ENCODE results near the gene GRM4. TPM values are rescaled to one million over a fixed set of nuclear protein-coding genes. Genes with fewer than 3 reads are reported as not detected.

The GRM4 gene
- total and polyA plus RNA-seq, 10 donors = 0.02 to 0.26 (median 0.09) TPM; not detected in 3

GRCh38 chr6:34095741-34096140, 50.1 kb downstream of the GRM4 start:
- no peak overlapping the region for H3K4me3 ChIP-seq
- intact Hi-C loops (cut with DNase I; ENCODE audit: low total_unique reads) = no loop called here
- TF ChIP-seq POLR2AphosphoS5 (IDR thresholded peaks at IDR 0.05) (no peak), CTCF (IDR thresholded peaks at IDR 0.05 in 8 of 11, conservative IDR thresholded peaks at IDR 0.05 in 3 of 11) (no peak), POLR2A (IDR thresholded peaks at IDR 0.05) (no peak)
- H3K36me3 ChIP-seq = no peaks in the 10 kb centered on the region
- 51 to 67% (median 62%) methylated on average over 7 to 10 of the region's 10 CpGs for WGBS, 5 donors
- H3K27me3 ChIP-seq (replicated peaks in 1 of 7) = peaks cover 0 to 59% (median 20%) of the 10 kb centered on the region in 7 donors
- H3K4me1 ChIP-seq = no peaks in the 10 kb centered on the region
- H3K27ac ChIP-seq = no peak overlapping the region
- H3K9me3 ChIP-seq = peaks cover 0 to 3% (median 0%) of the 10 kb centered on the region in 8 donors
- DNase-seq = no peak

- H3K36me3 ChIP-seq = no peaks in the 10 kb centered on the region
- TF ChIP-seq POLR2A (IDR thresholded peaks at IDR 0.05) (no peak), POLR2AphosphoS5 (IDR thresholded peaks at IDR 0.05) (no peak)
- intact Hi-C loops (cut with DNase I; ENCODE audit: low total_unique reads) = no loop called here
- H3K9me3 ChIP-seq = peaks cover 0 to 3% (median 0%) of the 10 kb centered on the region in 8 donors
- no peaks in the 10 kb centered on the region for H3K4me1 ChIP-seq
- H3K4me3 ChIP-seq = no peak overlapping the region
- no peak for DNase-seq
- 62 to 85% (median 67%) methylated on average over 7 of the region's 7 CpGs for WGBS, 5 donors
- H3K27ac ChIP-seq = no peak overlapping the region
- peaks cover 0 to 59% (median 20%) of the 10 kb centered on the region in 7 donors for H3K27me3 ChIP-seq (replicated peaks in 1 of 7)
Measured at GRCh38 chr6:34095136-34095505, 50.8 kb downstream of the GRM4 start.

GRCh38 chr6:34094474-34095135, 51.3 kb downstream of the GRM4 start:
- 35 to 48% (median 42%) methylated on average over 10 to 12 of the region's 12 CpGs for WGBS, 5 donors
- intact Hi-C loops (cut with DNase I; ENCODE audit: low total_unique reads) = no loop called here
- no peak for DNase-seq
- no peak overlapping the region for H3K4me3 ChIP-seq
- H3K9me3 ChIP-seq = peaks cover 0 to 3% (median 0%) of the 10 kb centered on the region in 8 donors
- peaks cover 0 to 59% (median 20%) of the 10 kb centered on the region in 7 donors for H3K27me3 ChIP-seq (replicated peaks in 1 of 7)
- no peaks in the 10 kb centered on the region for H3K4me1 ChIP-seq
- TF ChIP-seq POLR2A (IDR thresholded peaks at IDR 0.05) = no peak
- TF ChIP-seq POLR2AphosphoS5 (IDR thresholded peaks at IDR 0.05) = no peak
- TF ChIP-seq CTCF (IDR thresholded peaks at IDR 0.05 in 8 of 11, conservative IDR thresholded peaks at IDR 0.05 in 3 of 11) = no peak
- no peak overlapping the region for H3K27ac ChIP-seq
- no peaks in the 10 kb centered on the region for H3K36me3 ChIP-seq

GRCh38 chr6:34093854-34094430, 51.9 kb downstream of the GRM4 start:
- H3K27me3 ChIP-seq (replicated peaks in 1 of 7) = peaks cover 0 to 59% (median 20%) of the 10 kb centered on the region in 7 donors
- intact Hi-C loops (cut with DNase I; ENCODE audit: low total_unique reads) = no loop called here
- H3K9me3 ChIP-seq = peaks cover 0 to 3% (median 0%) of the 10 kb centered on the region in 8 donors
- H3K4me1 ChIP-seq = no peaks in the 10 kb centered on the region
- WGBS, 5 donors = 37 to 67% (median 50%) methylated on average over 4 of the region's 4 CpGs
- H3K36me3 ChIP-seq = no peaks in the 10 kb centered on the region
- H3K27ac ChIP-seq = no peak overlapping the region
- no peak for DNase-seq
- no peak overlapping the region for H3K4me3 ChIP-seq
- TF ChIP-seq CTCF (IDR thresholded peaks at IDR 0.05 in 8 of 11, conservative IDR thresholded peaks at IDR 0.05 in 3 of 11) (no peak), POLR2AphosphoS5 (IDR thresholded peaks at IDR 0.05) (no peak), POLR2A (IDR thresholded peaks at IDR 0.05) (no peak)
